NOMO-1 treated with dmso at 0.1 percent for 144 hours (cell line): Measurements from ENCODE around the gene EIF3K.

Experiments
- DNase-seq: peaks from one replicate; lab custom pipeline; 2025; ENCODE audit not compliant: unreplicated experiment; lab: John Stamatoyannopoulos, UW

EIF3K gene

DNA sequence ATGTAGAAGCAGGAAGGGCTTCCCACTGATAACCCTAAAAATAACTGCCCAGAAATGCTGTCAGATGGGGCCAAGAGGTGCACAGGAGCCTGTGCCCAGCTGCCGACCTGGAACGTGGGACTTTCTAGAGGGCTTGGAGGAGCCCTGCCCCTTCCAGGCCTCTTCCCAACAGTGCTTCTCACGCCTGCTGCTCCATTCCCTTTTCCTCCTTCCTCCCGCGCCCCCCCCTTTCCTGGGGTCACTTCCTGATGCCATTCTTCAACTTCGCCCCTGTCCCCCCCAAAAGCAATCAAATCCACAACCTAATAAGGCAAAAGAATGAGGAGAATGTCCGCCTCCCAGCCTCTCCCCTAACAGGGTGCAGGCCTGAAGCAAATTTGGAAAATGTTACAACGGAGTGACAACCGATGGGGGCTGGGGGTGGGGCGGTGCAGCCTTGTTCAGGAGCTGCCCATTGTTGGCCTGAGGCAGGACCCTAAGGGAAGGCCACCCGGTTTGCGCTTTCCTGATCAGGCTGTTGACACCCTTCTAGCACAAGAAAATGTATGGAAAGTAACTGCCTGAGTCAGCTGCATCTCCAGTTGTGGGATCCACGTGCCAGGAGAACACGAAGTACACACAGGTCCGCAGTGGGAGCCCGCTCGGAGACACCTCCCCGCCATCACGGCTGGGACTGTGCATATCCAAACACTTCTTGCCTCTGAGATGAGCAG, 47.1 kb downstream of the EIF3K start:
- no peak for DNase-seq

DNA sequence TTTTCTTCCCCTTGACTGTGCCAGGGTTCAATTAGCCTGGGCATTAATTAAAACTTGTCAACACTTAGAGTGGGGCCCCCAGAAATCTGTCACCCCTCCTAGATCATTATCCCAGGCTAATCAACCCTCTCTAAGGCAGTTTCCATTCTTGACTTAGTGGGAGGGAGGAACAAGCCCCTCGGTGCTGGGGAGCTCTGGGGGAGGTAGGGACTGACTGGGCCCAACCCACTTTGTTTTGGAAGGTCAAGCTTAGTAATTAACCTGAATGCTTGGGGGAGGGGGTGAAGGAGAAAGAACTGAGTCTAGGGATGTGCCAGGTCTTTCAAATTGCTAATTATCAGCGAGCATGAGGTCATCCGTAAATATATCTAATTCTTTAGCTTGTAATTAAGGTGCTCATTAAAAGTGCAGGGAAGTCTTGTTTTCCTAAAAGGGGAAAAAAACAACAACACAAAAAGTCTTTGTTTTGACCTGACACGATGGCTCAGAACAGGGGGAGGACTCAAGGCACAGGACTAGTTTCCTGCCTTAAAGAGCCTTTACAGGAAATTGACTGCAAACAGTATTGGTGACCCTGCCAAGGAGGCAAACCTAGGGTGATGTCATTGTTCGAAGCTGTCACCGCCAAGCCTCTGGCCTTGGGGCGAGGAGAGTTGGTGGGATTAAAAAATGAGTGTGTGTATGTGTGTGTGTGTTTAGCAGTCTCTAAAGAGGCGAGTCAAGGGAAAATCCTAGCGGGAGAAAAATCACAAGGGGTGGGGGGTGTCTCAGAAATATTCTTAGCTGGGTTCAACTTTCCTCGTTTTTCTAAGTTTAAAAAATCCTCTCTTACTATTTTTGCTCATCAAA, 47.9 kb downstream of the EIF3K start:
- no peak for DNase-seq

DNA sequence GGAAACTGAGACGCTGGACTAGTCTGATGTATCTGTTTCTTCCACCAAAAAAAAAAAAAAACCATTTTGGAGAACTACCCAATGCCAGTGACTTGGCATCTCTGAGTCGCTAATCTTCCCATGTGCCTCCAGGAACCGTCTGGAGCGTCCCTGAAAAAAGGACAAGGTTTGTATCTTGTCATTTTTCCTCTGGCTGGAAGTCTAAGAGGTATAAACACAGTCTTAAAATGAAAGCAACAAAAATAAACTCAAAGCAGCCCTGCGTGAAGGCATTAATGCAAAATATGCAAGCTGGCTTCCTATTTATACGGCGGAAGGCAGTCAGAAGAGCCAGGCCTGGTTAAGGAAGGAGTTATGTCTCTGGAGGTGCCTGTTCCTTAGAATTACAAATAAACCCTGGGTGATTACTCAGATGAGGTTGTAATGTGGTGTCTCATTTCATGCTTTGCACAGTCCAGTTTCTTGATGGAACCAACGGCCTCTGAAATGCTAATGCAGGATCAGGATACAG, 48.7 kb downstream of the EIF3K start:
- DNase-seq = no peak

DNA sequence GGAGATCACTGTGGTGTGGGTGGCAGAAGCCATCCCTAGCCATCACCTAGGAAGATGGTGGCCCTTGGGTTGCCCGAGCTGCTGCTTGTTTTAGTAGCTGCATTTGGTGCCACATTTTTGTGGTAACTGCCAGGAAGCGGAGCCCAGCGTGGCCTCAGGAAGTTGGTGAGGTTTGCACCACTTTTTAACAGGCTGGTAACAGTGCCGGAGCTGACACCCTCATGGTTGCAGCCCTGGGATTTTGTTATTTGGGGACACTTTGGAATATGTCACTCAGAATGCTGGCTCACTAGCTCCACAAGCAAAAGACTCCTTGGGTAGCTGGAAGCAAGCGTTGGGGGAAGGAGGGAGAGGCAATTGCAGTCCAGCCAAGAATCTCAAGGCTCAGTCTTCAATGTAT, 50.6 kb downstream of the EIF3K start:
- no peak for DNase-seq

DNA sequence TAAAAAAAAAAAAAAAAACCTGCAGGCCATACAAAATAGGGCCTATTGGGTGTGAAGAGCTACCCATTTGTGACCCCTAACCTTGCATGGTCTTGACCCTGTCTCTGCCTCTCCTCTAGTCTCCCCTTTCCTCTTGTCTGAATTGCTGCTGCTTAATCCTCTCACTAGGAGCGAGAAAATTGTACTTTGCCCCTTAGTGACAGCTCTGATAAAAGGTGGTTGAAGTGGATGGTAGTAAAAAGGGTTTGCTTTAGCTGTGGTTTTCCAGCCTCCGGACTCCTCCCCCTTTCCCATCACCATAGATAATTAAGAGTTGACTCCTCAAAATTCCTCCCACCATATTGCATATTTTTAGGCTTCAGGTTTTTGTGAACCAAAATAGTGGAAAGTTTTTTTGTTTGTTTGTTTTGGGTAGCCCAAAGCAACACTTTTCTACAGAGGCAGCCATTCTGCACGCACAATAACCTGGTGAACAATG, 52.0 kb downstream of the EIF3K start:
- no peak for DNase-seq

DNA sequence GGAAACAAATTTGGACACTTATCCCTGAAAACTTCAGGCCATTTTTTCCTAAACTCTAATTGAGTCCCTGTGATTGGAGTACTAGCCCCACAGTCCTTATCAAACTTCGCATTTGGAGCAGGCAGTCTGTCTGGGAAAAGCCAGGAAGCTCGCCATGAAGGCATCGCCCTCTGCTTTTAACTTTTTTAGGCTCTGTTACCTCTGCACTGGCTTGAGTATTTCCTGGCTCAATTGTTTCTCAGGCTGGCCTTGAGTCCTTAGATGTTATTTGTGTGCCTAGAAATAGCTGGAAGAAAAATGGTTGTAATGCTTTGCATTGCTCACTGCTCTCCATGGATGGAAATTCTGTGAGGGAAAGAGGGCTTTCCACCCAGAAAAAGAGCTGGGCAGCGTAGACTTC, 52.7 kb downstream of the EIF3K start:
- no peak for DNase-seq

DNA sequence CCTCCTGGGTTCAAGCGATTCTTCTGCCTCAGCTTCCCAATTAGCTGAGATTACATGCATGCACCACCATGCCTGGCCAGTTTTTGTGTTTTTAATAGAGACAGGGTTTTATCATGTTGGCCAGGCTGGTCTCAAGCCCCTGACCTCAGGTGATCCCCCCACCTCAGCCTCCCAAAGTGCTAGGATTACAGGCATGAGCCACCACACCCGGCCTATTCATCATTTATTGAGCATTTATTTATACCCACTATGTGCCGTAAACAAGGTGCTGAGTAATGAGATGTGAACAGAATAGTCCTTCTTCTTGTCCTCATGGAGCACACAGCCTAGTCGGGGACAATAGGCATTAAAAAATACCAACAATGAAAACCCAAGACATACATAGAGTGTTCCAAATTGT, 54.0 kb downstream of the EIF3K start:
- DNase-seq = no peak

DNA sequence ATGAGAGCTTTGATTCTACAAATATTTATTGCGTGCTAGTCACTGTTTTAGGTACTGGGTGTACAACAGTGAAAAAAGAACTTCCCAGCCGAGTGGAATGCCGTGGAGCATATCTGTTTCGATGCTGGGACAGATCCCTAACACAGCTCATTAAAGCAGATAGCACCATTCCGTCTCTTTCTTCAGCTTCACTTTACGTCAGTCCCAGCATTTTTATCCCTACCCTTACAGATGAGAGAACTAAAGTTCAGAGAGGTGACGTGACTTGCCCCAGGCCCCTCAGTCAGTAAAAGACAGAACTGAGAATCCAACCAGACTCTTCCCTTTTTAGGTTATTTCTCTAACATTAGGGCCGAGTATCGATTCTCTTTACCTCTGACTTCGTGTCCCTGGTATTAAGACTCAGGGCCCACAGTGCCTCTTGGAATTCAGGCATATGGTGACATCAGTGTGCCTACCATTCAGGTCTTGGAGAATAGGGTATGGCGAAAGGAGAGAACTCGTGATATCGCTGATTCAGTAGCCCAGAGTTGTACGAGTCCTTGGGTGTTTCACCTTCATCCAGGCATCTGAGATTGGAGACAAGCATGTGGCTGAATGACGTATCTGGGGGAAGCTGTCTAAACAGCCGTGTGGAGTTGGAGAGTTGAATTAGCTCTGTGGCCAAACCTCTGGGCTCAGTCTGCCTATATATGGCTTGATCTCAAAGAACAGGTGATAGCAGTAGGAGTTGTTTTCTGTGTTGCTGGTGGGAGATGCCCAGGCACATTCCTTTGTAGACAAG, 55.6 kb downstream of the EIF3K start:
- no peak for DNase-seq

DNA sequence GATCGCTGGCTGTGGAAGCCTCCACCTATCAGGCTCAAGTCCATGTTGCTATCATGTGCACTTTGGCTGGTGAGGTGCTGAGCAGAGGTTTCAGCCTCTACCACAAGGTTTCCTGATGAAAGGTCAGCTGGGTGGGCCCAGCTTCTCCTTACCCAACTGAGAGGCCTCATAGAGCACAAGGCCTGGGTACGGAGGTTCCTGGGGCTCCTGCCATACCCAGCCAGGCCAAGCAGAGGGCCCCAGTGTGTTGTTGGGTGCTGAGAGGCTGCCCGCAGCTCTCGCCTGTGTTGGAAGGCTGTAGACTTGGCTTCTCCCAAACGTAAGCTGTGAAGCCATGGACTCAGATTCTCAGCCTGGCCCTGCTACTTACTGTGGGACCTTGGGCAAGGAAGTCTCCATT, 56.6 kb downstream of the EIF3K start:
- no peak for DNase-seq

DNA sequence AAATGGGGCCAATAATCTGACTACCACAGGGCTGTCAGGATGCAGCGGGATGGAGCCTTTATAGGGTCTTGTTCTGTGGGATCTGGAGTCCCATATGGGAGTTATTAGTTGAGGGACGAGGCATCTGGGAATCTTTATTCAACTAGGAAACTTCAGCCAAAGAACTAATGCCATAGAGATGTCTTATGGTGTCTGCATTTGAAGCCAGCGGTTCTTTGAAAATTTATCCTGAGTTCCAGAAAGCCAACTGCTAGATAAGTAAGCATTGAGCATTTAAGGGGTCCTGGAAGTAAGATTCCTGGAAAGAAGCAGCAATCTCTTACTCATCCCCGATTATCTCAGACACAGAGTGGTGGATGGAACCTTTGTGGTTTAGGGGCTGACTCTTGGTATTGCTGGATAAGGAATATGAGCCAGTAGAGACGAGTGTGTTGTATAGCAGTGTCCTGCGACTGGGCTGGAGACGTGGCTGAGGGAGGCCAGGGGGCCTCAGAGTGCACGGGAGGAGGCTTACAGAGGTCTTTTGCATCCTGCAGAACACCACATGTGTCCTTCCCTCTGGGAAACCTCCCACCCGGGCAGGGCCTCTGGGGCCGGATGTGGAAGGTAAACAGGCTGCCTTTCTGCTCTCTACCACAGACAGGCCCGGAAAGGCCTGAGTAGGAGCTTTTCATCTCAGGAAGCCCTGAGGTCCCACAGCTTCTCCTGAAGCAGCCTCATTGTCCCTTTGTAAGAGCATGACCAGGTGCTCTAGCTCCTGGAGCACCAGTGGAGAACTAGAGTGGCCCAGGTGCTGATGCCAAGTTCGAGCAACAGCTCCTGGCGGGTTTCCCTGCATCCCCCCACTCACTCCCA, 57.3 kb downstream of the EIF3K start:
- DNase-seq = no peak

DNA sequence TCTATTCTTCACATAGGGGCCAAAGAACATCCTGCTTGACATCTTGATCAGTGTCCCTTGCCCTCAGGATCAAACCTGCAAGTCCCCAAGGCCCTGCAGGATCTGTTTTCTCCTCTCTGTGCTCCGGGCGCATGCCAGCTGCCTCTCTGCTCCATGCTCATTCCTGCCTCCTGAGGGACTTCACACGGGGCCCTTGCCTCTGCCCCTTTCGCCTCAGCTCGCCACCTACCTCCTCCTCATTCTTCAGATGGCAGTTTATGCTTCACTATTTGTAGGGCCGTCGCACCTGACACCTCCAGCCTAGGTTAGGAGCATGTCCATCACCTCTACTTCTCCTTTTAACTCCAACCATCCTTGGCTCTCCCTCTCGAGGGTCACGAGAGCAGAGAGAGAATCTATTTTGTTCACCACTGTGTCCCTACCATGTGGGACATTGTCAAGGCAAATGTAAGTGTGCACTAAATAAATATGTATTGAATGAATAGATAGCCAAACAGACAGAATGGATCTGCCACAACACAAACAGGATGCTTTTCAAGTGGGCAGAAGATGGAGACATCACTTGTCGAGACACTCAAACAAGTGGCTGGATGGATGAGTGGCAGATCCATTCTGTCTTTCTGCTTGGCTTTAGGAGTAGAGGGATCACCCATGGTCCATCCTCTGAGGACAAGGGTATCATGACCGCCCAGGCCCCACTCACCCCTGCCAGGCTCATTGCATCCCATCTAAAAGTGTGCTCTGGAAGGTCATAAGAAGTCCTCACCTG, 58.1 kb downstream of the EIF3K start:
- no peak for DNase-seq

DNA sequence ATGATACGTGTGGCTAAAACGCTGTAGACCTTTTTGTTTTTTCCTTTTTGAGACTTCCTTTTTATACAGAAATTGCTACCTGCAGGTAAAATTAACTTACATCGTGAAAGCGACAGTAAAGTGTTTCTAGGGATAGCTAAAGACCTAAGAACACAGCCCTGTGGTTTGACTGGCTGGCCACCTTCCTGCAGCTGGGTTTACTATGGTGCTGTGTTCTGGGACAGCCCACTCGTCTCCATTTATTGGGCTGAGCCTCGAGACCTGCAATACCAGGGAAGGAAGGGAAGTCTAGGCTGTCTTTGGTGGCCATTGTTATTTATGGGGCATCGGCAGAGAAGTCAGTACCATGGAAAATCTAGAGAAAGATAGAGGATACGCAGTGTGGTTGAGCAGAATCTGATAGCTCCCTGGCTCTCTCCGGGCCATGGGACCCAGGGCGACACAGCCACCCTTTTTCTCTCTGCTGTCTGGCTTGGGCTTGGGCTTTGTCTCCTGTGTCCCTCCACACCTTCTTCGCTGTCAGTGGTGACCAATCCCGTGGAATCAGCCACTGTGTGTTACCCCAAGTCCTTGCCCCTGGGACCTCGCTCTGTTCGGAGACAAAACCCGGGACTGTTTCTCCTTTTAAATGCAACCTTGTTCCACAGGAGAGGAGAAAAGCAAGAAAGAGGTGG, 59.4 kb downstream of the EIF3K start:
- DNase-seq = no peak

DNA sequence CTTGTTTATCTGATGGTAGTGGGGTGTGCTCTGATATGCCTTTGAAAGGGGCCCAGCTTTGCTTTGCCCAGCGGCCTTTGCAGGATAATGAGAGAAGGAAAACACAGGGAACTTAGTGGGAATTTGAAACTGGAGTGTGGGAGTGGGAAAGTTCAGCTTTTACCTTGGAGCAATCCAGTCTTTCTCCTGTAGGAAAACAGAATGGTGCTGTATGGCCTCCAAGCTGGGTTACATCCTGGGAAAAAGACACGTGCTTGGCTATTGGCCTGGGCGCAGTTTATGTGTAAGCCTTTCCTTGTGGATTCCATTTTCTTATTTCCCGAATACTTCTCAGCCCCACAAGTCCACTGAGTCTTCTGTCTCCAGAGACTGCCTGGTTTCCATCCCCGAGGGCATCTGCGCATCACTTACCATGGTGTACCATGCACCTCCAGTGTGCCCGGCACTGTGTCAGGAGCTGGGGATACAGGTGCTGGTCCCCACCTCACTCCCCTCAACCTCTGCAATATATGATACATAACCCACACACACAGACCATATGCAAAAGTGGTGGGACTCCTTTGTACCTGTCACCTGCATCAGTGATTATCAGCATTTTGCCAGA, 60.0 kb downstream of the EIF3K start:
- no peak for DNase-seq

DNA sequence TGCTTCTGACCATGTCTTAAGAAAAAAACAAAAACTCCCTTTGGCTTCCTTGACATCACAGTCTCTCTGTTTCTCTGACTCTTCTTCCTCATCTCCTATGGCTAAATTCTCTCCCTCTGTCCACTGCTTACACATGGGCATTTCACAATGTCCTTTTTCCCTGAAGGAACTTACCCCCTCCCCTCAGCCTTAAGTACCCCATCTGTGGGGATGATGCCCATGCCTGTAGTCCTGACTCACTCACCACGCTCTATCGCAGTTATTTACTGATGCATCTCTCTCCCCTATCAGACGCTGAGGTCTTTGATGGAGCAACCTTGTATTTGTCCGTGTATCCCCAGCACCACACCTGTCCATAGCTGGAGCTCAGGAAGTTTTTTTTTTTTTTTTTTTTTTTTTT, 60.9 kb downstream of the EIF3K start:
- no peak for DNase-seq

DNA sequence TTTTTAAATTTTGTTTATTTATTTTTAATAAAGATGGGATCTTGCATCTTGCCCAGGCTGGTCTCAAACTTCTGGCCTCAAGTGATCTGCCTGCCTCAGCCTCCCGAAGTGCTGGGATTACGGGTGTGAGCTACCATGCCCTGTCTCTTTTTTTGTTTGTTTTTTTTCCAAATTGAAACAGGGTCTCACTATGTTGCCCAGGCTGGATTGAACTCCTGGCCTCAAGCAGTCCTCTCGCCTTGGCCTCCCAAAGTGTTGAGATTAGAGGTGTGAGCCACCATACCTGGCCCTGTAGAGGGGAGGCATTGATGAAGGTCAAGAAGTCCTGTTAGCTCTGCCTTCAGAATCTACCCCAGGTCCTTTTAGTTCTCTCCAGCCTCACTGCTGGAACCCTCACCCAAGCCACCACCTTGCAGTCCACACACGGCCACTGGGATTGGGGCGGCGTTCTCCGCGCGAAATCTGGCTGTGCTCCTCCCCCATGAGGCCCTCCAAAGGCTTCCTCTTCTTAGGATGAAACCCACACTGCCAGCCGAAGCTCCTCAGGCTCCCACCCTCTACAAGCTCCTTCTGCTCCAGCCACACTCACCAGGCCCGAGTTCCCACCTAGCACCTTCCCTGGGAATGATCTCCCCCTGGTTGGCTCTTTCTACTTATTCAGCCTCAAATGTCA, 63.3 kb downstream of the EIF3K start:
- DNase-seq = no peak

DNA sequence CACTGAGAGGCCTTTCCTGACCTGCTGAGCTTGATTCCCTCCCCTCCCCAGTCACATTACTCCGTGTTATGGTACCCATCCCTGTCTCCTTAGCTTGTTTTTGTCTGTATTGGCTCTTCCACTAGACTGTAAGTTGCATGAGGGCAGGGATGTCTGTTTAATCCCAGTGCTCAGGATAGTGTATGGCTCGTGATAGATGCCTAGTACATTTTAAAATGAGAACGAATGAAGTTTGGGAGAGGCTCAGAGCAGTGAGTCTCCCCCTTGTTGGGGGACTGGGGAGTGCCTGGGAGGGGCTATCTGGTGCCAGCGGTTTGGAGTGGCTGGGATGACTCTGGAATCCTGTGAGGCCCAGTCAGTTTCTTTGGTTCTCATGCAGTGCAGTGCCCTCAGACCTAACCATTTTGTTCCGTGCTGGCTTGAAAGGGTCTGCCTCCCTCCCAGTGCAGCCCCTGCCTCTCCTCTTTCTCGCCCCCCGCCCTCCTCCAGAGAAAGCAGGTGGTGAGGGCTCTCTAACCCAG, 63.9 kb downstream of the EIF3K start:
- no peak for DNase-seq

DNA sequence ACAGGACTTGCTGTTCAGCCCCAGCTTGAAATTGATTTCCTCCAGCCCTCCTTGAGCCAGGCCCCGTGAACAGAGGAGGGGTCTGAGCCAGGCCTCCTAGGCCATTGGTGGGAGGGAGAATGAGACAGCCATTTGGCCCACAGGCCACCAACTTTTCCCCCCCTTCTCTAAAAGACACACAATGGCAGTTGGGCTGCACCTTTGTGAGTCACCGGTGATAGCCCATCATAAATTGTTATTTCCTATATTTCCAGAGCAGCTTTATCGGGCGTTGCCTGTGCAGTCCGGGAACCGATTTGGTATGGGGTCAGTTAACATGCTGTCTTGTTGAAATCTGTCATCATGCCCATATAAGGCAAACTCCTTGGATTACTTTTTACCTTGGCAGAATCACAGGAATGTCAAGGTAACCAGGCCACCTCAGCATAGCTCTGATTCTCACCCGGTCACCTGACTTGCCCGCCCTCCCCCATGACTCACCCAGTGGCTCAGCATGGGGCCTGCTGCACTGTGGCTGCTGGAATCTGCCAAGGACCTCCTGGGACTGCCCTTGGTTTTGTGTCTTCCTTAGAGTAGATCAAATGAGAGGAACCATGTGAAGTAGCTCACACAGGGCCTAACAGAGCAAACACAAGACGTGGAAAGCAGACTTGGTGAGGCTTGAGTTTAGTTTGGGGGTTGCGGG, 64.5 kb downstream of the EIF3K start:
- DNase-seq = peak; percentile 63
